GM12878 (cell line): ENCODE results near the gene PHLPP1.

ENCODE experiments used
- BMI1 ChIP-seq: fragments of 450-650 bp; IDR thresholded peaks from 2 replicates; pipeline ENCODE4 v1.6.1; 2016; ENCODE audit warnings: mild to moderate bottlenecking, moderate library complexity, borderline replicate concordance
- IRF4 ChIP-seq: IDR thresholded peaks from 2 replicates; pipeline ENCODE4 v1.6.1; 2011; ENCODE audit warnings: low read depth, low read length
- POLR2A ChIP-seq: IDR thresholded peaks from 2 replicates; pipeline ENCODE4 v1.6.1; 2011; ENCODE audit warnings: low read depth, mild to moderate bottlenecking, low read length
- SP1 ChIP-seq: IDR thresholded peaks from one replicate; pipeline ENCODE4 v1.6.1; 2011; ENCODE audit warnings: low read depth, low read length
- TAF1 ChIP-seq: IDR thresholded peaks from 2 replicates; pipeline ENCODE4 v1.6.1; 2011; ENCODE audit warnings: mild to moderate bottlenecking, low read depth, low read length, borderline replicate concordance
- TF ChIP-seq, protein P1 (sequence below): IDR thresholded peaks from 2 replicates; pipeline ENCODE4 v1.6.1; 2012; ENCODE audit warnings: mild to moderate bottlenecking, low read depth, low read length
- TF ChIP-seq, protein P2 (sequence below): IDR thresholded peaks from 2 replicates; pipeline ENCODE4 v1.6.1; 2012; ENCODE audit warnings: low read length, inconsistent platforms
- TF ChIP-seq, protein P3 (sequence below), 3 experiments: IDR thresholded peaks in 2 of 3; conservative IDR thresholded peaks in 1 of 3; 2 replicates each; pipeline ENCODE4 v1.5.1; 2011; ENCODE audit warnings: low read depth in 3 of 3, low read length in 3 of 3, mild to moderate bottlenecking in 3 of 3, control low read depth in 2 of 3, moderate library complexity in 2 of 3, inconsistent platforms in 1 of 3, mixed read lengths in 1 of 3; ENCODE audit not compliant: control insufficient read depth in 2 of 3, insufficient read depth in 1 of 3; ENCODE audit errors: extremely low read depth in 1 of 3

DNA sequence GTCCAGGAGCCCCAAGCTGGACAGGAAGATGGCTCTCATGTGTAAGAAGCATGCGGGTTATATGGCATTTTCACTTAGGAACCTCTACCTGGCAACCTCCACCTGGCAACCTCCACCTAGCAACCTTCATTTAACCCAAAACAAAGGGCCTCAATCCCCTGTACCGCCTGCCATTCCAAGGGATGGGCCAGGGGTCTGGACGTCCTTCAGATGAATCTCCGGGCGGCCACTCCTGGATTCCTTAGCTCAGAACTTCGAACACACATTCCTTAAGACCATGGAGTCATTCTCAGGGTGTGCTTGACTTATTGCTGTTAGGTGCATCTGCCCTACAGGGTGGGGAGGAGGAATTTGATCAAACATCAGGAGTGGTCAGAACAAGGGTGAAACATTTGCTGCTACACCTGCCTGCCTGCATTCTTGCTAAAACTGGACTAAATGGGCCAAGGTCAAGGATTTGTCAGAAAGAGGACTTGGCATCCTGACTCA is 277.6 kb downstream of the PHLPP1 start:
- TF ChIP-seq BMI1 (no peak), POLR2A (no peak), TAF1 (no peak), SP1 (no peak), IRF4 (no peak)
- TF ChIP-seq, protein P1, sequence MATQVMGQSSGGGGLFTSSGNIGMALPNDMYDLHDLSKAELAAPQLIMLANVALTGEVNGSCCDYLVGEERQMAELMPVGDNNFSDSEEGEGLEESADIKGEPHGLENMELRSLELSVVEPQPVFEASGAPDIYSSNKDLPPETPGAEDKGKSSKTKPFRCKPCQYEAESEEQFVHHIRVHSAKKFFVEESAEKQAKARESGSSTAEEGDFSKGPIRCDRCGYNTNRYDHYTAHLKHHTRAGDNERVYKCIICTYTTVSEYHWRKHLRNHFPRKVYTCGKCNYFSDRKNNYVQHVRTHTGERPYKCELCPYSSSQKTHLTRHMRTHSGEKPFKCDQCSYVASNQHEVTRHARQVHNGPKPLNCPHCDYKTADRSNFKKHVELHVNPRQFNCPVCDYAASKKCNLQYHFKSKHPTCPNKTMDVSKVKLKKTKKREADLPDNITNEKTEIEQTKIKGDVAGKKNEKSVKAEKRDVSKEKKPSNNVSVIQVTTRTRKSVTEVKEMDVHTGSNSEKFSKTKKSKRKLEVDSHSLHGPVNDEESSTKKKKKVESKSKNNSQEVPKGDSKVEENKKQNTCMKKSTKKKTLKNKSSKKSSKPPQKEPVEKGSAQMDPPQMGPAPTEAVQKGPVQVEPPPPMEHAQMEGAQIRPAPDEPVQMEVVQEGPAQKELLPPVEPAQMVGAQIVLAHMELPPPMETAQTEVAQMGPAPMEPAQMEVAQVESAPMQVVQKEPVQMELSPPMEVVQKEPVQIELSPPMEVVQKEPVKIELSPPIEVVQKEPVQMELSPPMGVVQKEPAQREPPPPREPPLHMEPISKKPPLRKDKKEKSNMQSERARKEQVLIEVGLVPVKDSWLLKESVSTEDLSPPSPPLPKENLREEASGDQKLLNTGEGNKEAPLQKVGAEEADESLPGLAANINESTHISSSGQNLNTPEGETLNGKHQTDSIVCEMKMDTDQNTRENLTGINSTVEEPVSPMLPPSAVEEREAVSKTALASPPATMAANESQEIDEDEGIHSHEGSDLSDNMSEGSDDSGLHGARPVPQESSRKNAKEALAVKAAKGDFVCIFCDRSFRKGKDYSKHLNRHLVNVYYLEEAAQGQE = no peak
- TF ChIP-seq, protein P2, sequence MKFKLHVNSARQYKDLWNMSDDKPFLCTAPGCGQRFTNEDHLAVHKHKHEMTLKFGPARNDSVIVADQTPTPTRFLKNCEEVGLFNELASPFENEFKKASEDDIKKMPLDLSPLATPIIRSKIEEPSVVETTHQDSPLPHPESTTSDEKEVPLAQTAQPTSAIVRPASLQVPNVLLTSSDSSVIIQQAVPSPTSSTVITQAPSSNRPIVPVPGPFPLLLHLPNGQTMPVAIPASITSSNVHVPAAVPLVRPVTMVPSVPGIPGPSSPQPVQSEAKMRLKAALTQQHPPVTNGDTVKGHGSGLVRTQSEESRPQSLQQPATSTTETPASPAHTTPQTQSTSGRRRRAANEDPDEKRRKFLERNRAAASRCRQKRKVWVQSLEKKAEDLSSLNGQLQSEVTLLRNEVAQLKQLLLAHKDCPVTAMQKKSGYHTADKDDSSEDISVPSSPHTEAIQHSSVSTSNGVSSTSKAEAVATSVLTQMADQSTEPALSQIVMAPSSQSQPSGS = no peak
- TF ChIP-seq, protein P3, sequence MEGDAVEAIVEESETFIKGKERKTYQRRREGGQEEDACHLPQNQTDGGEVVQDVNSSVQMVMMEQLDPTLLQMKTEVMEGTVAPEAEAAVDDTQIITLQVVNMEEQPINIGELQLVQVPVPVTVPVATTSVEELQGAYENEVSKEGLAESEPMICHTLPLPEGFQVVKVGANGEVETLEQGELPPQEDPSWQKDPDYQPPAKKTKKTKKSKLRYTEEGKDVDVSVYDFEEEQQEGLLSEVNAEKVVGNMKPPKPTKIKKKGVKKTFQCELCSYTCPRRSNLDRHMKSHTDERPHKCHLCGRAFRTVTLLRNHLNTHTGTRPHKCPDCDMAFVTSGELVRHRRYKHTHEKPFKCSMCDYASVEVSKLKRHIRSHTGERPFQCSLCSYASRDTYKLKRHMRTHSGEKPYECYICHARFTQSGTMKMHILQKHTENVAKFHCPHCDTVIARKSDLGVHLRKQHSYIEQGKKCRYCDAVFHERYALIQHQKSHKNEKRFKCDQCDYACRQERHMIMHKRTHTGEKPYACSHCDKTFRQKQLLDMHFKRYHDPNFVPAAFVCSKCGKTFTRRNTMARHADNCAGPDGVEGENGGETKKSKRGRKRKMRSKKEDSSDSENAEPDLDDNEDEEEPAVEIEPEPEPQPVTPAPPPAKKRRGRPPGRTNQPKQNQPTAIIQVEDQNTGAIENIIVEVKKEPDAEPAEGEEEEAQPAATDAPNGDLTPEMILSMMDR (IDR thresholded peaks at IDR 0.05 in 2 of 3, conservative IDR thresholded peaks at IDR 0.05 in 1 of 3; ENCODE audit: control insufficient read depth in 2 of 3, extremely low read depth in 1 of 3, insufficient read depth in 1 of 3, low read depth in 3 of 3, low read length in 3 of 3) = no peak
